HL-60/S4 (cell line): ENCODE data around the gene OTOL1.

Experiments
- in situ Hi-C: fragments of 300-500 bp; cut with MboI; formaldehyde crosslinking; loops from 2 replicates; pipeline ENCODE4 v1.14.3; 2022; ENCODE audit warnings: low sequenced_read_pairs

Gene OTOL1

GRCh38 chr3:161531930-161532329 is 35.3 kb downstream of the OTOL1 start:
- in situ Hi-C loops, result no loop called here

GRCh38 chr3:161540594-161540993 is 44.0 kb downstream of the OTOL1 start:
- in situ Hi-C loops, result no loop called here

GRCh38 chr3:161545824-161546223 is 49.2 kb downstream of the OTOL1 start:
- in situ Hi-C loops, result no loop called here

GRCh38 chr3:161548301-161548700 is 51.7 kb downstream of the OTOL1 start:
- in situ Hi-C loops, result no loop called here

GRCh38 chr3:161549261-161549660 is 52.7 kb downstream of the OTOL1 start:
- in situ Hi-C loops, result no loop called here

- in situ Hi-C loops, result no loop called here
Observed at GRCh38 chr3:161550491-161551195, 54.0 kb downstream of the OTOL1 start.

- in situ Hi-C loops, result no loop called here
Observed at GRCh38 chr3:161551697-161552096, 55.1 kb downstream of the OTOL1 start.

- in situ Hi-C loops, result no loop called here
Observed at GRCh38 chr3:161552984-161553560, 56.5 kb downstream of the OTOL1 start.
